ENCODE data around the gene TIMM8A.

GRCh38 chrX:101347859-101348451, 587 bp downstream of the TIMM8A start:
- TF ChIP-seq CTCF (IDR thresholded peaks at IDR 0.05; ENCODE audit: low read depth, low read length, poor library complexity, severe bottlenecking) (no peak), EZH2phosphoT487 (IDR thresholded peaks at IDR 0.05; ENCODE audit: borderline replicate concordance, low read length) (no peak)

Data from DOHH2 (cell line).